Thyroid gland (tissue), 4 donors: Measurements from ENCODE around the gene PSMD1.

ENCODE experiments used
- CTCF ChIP-seq, 6 experiments: fragments of 200-600 bp in 3 of 6; fragments of 450-650 bp in 3 of 6; sonication (generic) in 3 of 6; IDR thresholded peaks; one replicate each; pipeline ENCODE4 v1.5.1; 2016 to 2019; ENCODE audit warnings: antibody characterized with exemption in 6 of 6, mild to moderate bottlenecking in 2 of 6, inconsistent platforms in 1 of 6, moderate library complexity in 1 of 6
- POLR2A ChIP-seq, 2 donors: fragments of 450-650 bp; IDR thresholded peaks; one replicate each; pipeline ENCODE4 v1.6.1; 2017; ENCODE audit warnings: antibody characterized with exemption in 2 of 2, mild to moderate bottlenecking in 2 of 2, moderate library complexity in 1 of 2

- TF ChIP-seq CTCF (IDR thresholded peaks at IDR 0.05) (no peak), POLR2A (IDR thresholded peaks at IDR 0.05) (no peak)
Observed at GRCh38 chr2:231213931-231214642, 157.4 kb downstream of the PSMD1 start.
